ENCODE results near the gene MMEL1.

Gene MMEL1

GRCh38 chr1:2561898-2562895, 70.6 kb downstream of the MMEL1 start:
- H3K4me3 ChIP-seq (ENCODE audit: control insufficient read depth, low read depth, low read length): no peak overlapping the region
- DNase-seq (ENCODE audit: low read depth): no peak

GRCh38 chr1:2561446-2561845, 71.4 kb downstream of the MMEL1 start:
- TF ChIP-seq CTCF (conservative IDR thresholded peaks at IDR 0.05; ENCODE audit: control insufficient read depth, insufficient read depth, low read depth, low read length): no peak
- H3K4me3 ChIP-seq (ENCODE audit: control insufficient read depth, low read depth, low read length): no peak overlapping the region

More at GRCh38 chr1:2561898-2562895, 70.6 kb downstream of the MMEL1 start:
- peak; percentile 28 for TF ChIP-seq CTCF (conservative IDR thresholded peaks at IDR 0.05; ENCODE audit: control insufficient read depth, insufficient read depth, low read depth, low read length)

DNA sequence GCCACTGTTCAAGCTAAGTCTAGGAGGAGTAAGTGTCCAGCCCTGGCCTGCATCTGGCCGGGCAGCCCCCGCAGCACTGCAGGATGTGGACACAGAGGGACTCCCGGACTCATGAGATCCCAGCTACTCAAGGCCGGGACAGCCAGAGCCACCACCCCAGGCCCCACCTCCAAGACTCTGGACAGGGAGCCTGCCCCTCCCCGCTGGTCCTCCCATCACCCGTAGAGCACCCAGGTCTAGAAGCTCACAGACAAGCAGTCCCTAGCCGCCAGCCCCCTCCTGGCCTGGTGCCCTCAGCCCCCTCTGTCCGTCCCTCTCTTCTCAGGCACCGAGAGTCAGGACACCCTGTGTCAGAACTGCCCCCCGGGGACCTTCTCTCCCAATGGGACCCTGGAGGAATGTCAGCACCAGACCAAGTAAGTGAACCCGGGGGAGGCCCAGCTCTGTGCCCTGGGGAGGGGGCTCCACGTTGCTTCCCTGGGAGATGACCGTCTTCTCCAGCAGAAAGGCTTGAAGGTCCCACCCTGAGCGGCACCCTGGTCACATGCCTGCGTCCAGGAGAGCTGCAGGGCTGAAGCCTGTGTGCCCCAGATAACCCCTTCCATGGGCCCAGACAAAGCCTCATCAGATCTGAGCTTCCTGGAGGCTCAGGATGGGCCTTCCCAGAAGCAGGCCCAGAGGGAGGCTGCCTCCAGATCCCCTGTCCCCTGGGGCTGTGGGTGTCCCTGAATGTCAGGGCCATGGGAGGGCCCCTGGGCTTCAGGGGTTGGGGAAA, 72.3 kb downstream of the MMEL1 start:
- TF ChIP-seq CTCF (conservative IDR thresholded peaks at IDR 0.05; ENCODE audit: control insufficient read depth, insufficient read depth, low read depth, low read length): no peak
- H3K4me3 ChIP-seq (ENCODE audit: control insufficient read depth, low read depth, low read length): no peak overlapping the region
- DNase-seq (ENCODE audit: low read depth): no peak

More at GRCh38 chr1:2561446-2561845, 71.4 kb downstream of the MMEL1 start:
- DNase-seq (ENCODE audit: low read depth): no peak

- H3K4me3 ChIP-seq (ENCODE audit: control insufficient read depth, low read depth, low read length): no peak overlapping the region
- DNase-seq (ENCODE audit: low read depth): no peak
- no peak for TF ChIP-seq CTCF (conservative IDR thresholded peaks at IDR 0.05; ENCODE audit: control insufficient read depth, insufficient read depth, low read depth, low read length)
These were observed 73.1 kb downstream of the MMEL1 start for GRCh38 chr1:2559509-2560298.

DNA sequence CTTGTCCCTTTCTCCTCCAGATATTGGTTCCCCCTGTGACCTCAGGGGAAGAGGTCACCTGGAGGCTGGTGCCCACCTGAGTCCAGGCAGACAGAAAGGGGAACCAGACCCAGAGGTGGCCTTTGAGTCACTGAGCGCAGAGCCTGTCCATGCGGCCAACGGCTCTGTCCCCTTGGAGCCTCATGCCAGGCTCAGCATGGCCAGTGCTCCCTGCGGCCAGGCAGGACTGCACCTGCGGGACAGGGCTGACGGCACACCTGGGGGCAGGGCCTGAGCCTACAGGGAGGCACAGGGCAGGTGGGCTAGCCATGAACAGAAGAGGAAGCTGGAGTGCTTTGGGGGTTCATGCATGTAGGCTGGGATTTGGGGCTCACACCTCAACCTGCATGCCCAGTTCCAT, 74.0 kb downstream of the MMEL1 start:
- DNase-seq (ENCODE audit: low read depth): no peak
- H3K4me3 ChIP-seq (ENCODE audit: control insufficient read depth, low read depth, low read length): no peak overlapping the region
- TF ChIP-seq CTCF (conservative IDR thresholded peaks at IDR 0.05; ENCODE audit: control insufficient read depth, insufficient read depth, low read depth, low read length): no peak

DNA sequence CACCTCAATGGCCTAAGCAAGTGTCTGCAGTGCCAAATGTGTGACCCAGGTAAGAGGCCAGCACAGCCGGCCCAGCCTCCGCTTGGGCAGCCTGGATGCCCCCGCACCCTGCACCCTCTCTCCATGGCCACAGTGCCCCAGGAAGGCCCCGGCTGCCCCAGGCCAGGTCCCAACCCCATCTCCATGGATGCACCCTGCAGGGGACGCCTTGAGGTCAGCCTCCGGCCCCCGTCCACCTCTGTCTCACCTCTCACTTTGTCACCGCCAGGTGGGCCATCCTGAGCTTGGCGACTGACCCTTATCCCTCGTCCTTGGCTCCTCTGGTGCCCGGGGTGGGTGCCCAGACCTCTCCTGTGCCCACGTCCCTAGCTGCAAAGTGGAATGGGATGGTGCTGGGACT, 74.4 kb downstream of the MMEL1 start:
- no peak for DNase-seq (ENCODE audit: low read depth)
- TF ChIP-seq CTCF (conservative IDR thresholded peaks at IDR 0.05; ENCODE audit: control insufficient read depth, insufficient read depth, low read depth, low read length): no peak
- H3K4me3 ChIP-seq (ENCODE audit: control insufficient read depth, low read depth, low read length): no peak overlapping the region
